ENCODE data around the gene HBM.

GRCh38 chr16:130533-131173, 35.1 kb upstream of the HBM start:
- TF ChIP-seq CTCF (IDR thresholded peaks at IDR 0.05; ENCODE audit: poor library complexity) (no peak), EZH2 (IDR thresholded peaks at IDR 0.05; ENCODE audit: borderline replicate concordance) (no peak), EZH2phosphoT487 (IDR thresholded peaks at IDR 0.05; ENCODE audit: low read depth, severe bottlenecking, unreplicated experiment) (no peak)

Measured in hepatocyte (in vitro differentiated cells).